ENCODE data around the gene STING1. TPM values are rescaled to one million over a fixed set of nuclear protein-coding genes. Genes with fewer than 3 reads are reported as not detected.
"Not testable (repeated sequence)": the region's sequence is repeated elsewhere in the genome, so short reads cannot be mapped to it uniquely, and the experiment has no call there.

Gene STING1
- total and polyA plus RNA-seq, 3 donors from 2014 or later: 14.2 to 22.4 (median 18.6) TPM

- no peak for DNase-seq
- H3K27me3 ChIP-seq: no peaks in the 10 kb centered on the region
- H3K9me3 ChIP-seq: no peaks in the 10 kb centered on the region
- 72 to 88% methylated on average over 2 of the region's 2 CpGs for WGBS, 2 donors
- no peak overlapping the region for H3K27ac ChIP-seq
- H3K4me1 ChIP-seq: no peaks in the 10 kb centered on the region
- H3K4me3 ChIP-seq: no peak overlapping the region
- intact Hi-C loops (cut with DNase I; ENCODE audit: low total_unique reads): loop anchor here (10.0 kb wide), 1 partner anchor 90 kb away; no protein-coding TSS in a partner anchor
- TF ChIP-seq CTCF (IDR thresholded peaks at IDR 0.05) (no peak), POLR2A (IDR thresholded peaks at IDR 0.05) (no peak)
- H3K36me3 ChIP-seq (ENCODE audit: low read depth, missing control alignments): no peaks in the 10 kb centered on the region
Observed at GRCh38 chr5:139514486-139514856, 31.9 kb upstream of the STING1 start.

- DNase-seq: no peak
- intact Hi-C loops (cut with DNase I; ENCODE audit: low total_unique reads): loop anchor here (10.0 kb wide), 1 partner anchor 89 kb away; no protein-coding TSS in a partner anchor
- Histone ChIP-seq H3K4me1 (no peaks in the 10 kb centered on the region), H3K27me3 (no peaks in the 10 kb centered on the region), H3K36me3 (ENCODE audit: low read depth, missing control alignments) (no peaks in the 10 kb centered on the region), H3K9me3 (no peaks in the 10 kb centered on the region), H3K27ac (no peak overlapping the region), H3K4me3 (no peak overlapping the region)
- TF ChIP-seq CTCF (IDR thresholded peaks at IDR 0.05): no peak
- no peak for TF ChIP-seq POLR2A (IDR thresholded peaks at IDR 0.05)
- WGBS, 2 donors: 85 to 90% methylated on average over 6 of the region's 6 CpGs
Observed at GRCh38 chr5:139513852-139514485, 31.4 kb upstream of the STING1 start.

GRCh38 chr5:139513434-139513833, 30.9 kb upstream of the STING1 start:
- H3K36me3 ChIP-seq (ENCODE audit: low read depth, missing control alignments); H3K27me3 ChIP-seq; H3K4me1 ChIP-seq; H3K27ac ChIP-seq; H3K9me3 ChIP-seq; H3K4me3 ChIP-seq: not testable (repeated sequence)
- peak; percentile 47 to 61 (median 52) for TF ChIP-seq CTCF (IDR thresholded peaks at IDR 0.05)
- peak; percentile 88 for DNase-seq
- WGBS, 2 donors: 71 to 88% methylated on average over 5 of the region's 5 CpGs
- intact Hi-C loops (cut with DNase I; ENCODE audit: low total_unique reads): loop anchor here (10.0 kb wide), 1 partner anchor 89 kb away; no protein-coding TSS in a partner anchor

GRCh38 chr5:139512786-139513390, 30.3 kb upstream of the STING1 start:
- no peaks in the 10 kb centered on the region for H3K9me3 ChIP-seq

GRCh38 chr5:139504722-139505121, 22.2 kb upstream of the STING1 start:
- H3K4me1 ChIP-seq; H3K27ac ChIP-seq; intact Hi-C loops (cut with DNase I; ENCODE audit: low total_unique reads); H3K36me3 ChIP-seq (ENCODE audit: low read depth, missing control alignments); H3K9me3 ChIP-seq; H3K4me3 ChIP-seq; DNase-seq; H3K27me3 ChIP-seq: not testable (repeated sequence)
- 84 to 86% methylated on average over 5 of the region's 5 CpGs for WGBS, 2 donors

More at GRCh38 chr5:139512786-139513390, 30.3 kb upstream of the STING1 start:
- Histone ChIP-seq H3K27ac (no peak overlapping the region), H3K4me1 (no peaks in the 10 kb centered on the region), H3K36me3 (ENCODE audit: low read depth, missing control alignments) (no peaks in the 10 kb centered on the region), H3K27me3 (no peaks in the 10 kb centered on the region), H3K4me3 (no peak overlapping the region)
- no peak for DNase-seq
- intact Hi-C loops (cut with DNase I; ENCODE audit: low total_unique reads): loop anchor here (10.0 kb wide), 1 partner anchor 88 kb away; no protein-coding TSS in a partner anchor
- TF ChIP-seq POLR2A (IDR thresholded peaks at IDR 0.05) (no peak), CTCF (IDR thresholded peaks at IDR 0.05) (peak in 1 of 3 experiments; percentile 21)
- WGBS, 2 donors: 63 to 66% methylated on average over 6 of the region's 6 CpGs

- intact Hi-C loops (cut with DNase I; ENCODE audit: low total_unique reads): not testable (repeated sequence)
Observed at GRCh38 chr5:139503879-139504278, 21.3 kb upstream of the STING1 start.

GRCh38 chr5:139503036-139503817, 20.7 kb upstream of the STING1 start:
- intact Hi-C loops (cut with DNase I; ENCODE audit: low total_unique reads); DNase-seq; H3K27ac ChIP-seq; H3K4me3 ChIP-seq; H3K9me3 ChIP-seq; H3K27me3 ChIP-seq; H3K4me1 ChIP-seq; H3K36me3 ChIP-seq (ENCODE audit: low read depth, missing control alignments): not testable (repeated sequence)
- 89 to 91% methylated on average over 15 of the region's 15 CpGs for WGBS, 2 donors

More at GRCh38 chr5:139503879-139504278, 21.3 kb upstream of the STING1 start:
- H3K27ac ChIP-seq; H3K9me3 ChIP-seq; H3K4me1 ChIP-seq; H3K4me3 ChIP-seq; H3K36me3 ChIP-seq (ENCODE audit: low read depth, missing control alignments); DNase-seq; H3K27me3 ChIP-seq: not testable (repeated sequence)
- 80 to 83% methylated on average over 15 of the region's 15 CpGs for WGBS, 2 donors

All from testis (tissue), 3 donors.